Stimulated activated CD8-positive, alpha-beta memory T cell treated with anti-CD3 and anti-CD28 coated beads, Interleukin-12 subunit alpha, Interleukin-12 subunit beta, amount 100 ng/mL, for 4 hours (primary cell): ENCODE data around the gene TOR4A.
A peak's percentile ranks its signal among the peaks of the same experiment; 100 is the strongest.

Experiments
- DNase-seq: peaks from one replicate; pipeline ENCODE4 v3.0.0-alpha.2; 2020; ENCODE audit warnings: low read depth

Gene TOR4A

GRCh38 chr9:137294681-137295237 lies 17.2 kb downstream of the TOR4A start:
- DNase-seq, result no peak

- DNase-seq, result peak; percentile 37
Observed at GRCh38 chr9:137295238-137295811, 17.8 kb downstream of the TOR4A start.

GRCh38 chr9:137295849-137296669 lies 18.5 kb downstream of the TOR4A start:
- no peak for DNase-seq

GRCh38 chr9:137296670-137297664 lies 19.4 kb downstream of the TOR4A start:
- DNase-seq, result no peak

GRCh38 chr9:137297966-137298365 lies 20.4 kb downstream of the TOR4A start:
- DNase-seq, result no peak

GRCh38 chr9:137298401-137299202 lies 21.1 kb downstream of the TOR4A start:
- no peak for DNase-seq

- DNase-seq, result no peak
Observed at GRCh38 chr9:137299203-137299565, 21.7 kb downstream of the TOR4A start.

GRCh38 chr9:137299938-137300337 lies 22.4 kb downstream of the TOR4A start:
- DNase-seq, result no peak

GRCh38 chr9:137300567-137301080 lies 23.1 kb downstream of the TOR4A start:
- DNase-seq, result no peak

GRCh38 chr9:137301081-137301947 lies 23.8 kb downstream of the TOR4A start:
- DNase-seq, result no peak

- peak; percentile 87 for DNase-seq
Observed at GRCh38 chr9:137302118-137302448, 24.6 kb downstream of the TOR4A start, which contains the start of gene NRARP. TSS of gene NRARP (minus strand) at chr9:137302271. CDS start at chr9:137301928, 343 bp downstream.

GRCh38 chr9:137302449-137303150 lies 25.1 kb downstream of the TOR4A start:
- no peak for DNase-seq

- DNase-seq, result no peak
Observed at GRCh38 chr9:137303151-137303892, 25.8 kb downstream of the TOR4A start.

- no peak for DNase-seq
Observed at GRCh38 chr9:137303893-137304382, 26.4 kb downstream of the TOR4A start.

GRCh38 chr9:137304383-137305059 lies 27.0 kb downstream of the TOR4A start:
- DNase-seq, result no peak

GRCh38 chr9:137305060-137305797 lies 27.7 kb downstream of the TOR4A start:
- no peak for DNase-seq

GRCh38 chr9:137305798-137306065 lies 28.2 kb downstream of the TOR4A start:
- DNase-seq, result no peak
